ENCODE results near the gene GDPD3.

Gene GDPD3

DNA sequence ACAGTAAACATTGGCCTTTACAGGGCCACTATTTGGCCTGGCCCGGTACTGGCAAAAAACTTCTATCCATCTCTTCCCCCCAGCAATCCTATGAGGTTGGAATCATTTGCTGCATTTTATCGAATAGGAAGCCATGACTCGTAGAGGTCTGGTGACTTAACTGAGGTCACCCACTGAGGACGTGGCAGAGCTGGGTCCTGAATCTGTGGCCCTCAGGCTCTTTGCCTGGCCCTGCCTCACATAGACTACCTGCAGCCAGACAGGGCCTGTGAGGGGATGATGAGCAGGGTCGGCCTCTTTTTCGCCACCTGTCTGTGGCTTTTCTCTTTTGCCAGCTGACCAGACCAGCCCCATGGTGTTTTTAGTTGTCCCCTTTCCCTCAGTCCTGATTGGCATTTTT is 35.7 kb downstream of the GDPD3 start:
- no peak for DNase-seq (ENCODE audit: low read depth)

GRCh38 chr16:30076276-30076791 is 37.0 kb downstream of the GDPD3 start:
- no peak for DNase-seq (ENCODE audit: low read depth)

DNA sequence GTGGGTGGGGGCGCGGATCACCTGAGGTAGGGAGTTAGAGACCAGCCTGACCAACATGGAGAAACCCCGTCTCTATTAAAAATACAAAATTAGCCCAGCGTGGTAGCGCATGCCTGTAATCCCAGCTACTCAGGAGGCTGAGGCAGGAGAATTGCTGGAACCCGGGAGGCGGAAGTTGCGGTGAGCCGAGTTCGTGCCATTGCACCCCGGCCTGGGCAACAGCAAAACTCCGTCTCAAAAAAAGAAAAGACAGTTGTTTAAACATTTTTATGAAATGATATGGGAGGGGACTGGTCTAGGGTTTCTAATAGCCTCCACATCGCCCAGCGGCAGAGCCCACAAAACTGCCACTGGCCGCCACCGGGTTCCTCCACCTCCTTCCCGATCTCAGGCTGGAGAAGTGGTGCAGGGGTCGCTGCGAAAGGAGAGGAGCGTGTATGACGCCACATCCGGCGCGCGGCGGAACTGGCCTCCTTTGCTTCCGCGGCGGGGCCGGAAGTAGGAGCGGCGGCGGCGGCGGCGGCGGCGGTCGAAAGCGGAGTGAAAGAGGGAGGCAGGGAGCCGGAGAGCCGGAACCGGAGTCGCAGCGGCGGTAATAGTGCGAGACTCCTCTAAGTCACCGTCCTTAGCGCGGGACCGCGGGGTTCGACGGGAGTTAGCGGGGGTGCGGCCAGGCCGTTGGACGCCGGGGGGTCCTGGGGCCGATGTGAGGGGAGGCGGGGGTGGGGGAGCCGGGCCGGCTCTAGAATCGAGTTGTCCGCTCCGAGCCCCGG is 37.6 kb downstream of the GDPD3 start, which contains the start of gene PPP4C:
TSS of gene PPP4C (plus strand) at position 492 of the 773 bp plus-strand sequence. CDS start 384 bp downstream, outside the sequence.
- peak; percentile 81 for DNase-seq (ENCODE audit: low read depth)

DNA sequence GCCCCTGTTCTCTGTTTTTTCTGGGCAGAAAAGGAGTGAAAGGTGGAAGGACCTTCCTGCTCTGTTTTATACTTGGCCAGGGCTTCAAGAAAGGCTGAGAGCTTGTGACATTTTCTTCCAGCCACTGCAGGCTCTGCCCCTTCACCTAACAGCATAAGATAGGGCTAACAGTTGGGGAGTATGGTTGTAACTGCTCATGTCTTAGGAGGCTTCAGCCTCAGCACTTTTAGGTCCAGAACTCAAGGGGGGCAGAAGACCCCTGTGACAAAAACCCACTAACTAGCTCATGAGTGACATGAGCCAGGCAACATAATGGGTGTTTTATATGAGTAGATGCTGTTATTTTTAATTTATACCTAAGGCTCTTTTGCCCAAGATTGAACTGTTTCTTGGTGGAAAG is 42.8 kb downstream of the GDPD3 start:
- DNase-seq (ENCODE audit: low read depth): no peak

GRCh38 chr16:30069611-30070462 is 43.5 kb downstream of the GDPD3 start:
- DNase-seq (ENCODE audit: low read depth): no peak

DNA sequence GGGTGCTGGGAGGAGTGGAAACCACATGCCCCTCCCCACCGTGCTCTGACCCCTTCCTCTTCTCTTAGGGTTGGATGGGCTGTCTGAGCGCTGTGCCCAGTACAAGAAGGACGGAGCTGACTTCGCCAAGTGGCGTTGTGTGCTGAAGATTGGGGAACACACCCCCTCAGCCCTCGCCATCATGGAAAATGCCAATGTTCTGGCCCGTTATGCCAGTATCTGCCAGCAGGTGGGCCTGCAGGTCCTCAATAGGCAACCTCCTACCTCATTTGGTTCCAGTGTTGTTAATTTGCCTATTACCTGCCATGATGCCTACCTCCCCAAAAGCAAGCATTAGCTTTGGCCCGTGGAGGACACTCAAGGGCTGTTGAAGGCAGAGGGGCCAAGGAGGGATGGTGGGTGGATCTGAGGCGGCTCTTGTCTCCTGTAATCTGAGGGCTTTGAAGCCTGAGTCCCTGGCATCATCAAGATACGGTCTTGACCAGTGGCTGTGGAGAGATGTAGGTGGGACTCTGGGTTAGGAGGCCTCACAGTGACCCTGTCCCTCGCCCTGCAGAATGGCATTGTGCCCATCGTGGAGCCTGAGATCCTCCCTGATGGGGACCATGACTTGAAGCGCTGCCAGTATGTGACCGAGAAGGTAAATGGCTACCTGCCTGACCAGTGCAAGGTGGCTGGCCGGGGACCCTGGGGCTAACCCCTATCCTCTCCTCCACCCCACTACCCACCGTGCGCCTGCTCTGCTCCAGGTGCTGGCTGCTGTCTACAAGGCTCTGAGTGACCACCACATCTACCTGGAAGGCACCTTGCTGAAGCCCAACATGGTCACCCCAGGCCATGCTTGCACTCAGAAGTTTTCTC is 44.4 kb downstream of the GDPD3 start:
- DNase-seq (ENCODE audit: low read depth): no peak

DNA sequence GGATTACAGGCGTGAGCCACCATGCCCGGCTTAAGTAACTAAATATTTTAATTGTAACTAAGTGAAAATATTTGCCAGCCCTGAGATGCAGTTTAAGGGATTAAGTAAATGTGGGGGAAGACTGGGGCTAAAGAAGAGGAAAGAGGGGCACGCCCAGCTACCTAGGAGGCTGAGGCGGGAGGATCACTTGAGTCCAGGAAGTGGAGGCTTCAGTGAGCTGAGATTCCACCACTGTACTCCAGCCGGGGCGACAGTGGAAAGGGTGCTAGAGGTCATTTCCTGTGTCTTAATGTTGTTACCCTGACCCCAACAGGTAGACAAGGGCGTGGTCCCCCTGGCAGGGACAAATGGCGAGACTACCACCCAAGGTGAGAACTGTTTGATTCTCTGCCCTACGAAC is 45.0 kb downstream of the GDPD3 start:
- no peak for DNase-seq (ENCODE audit: low read depth)

GRCh38 chr16:30067584-30067916 is 45.8 kb downstream of the GDPD3 start:
- no peak for DNase-seq (ENCODE audit: low read depth)

DNA sequence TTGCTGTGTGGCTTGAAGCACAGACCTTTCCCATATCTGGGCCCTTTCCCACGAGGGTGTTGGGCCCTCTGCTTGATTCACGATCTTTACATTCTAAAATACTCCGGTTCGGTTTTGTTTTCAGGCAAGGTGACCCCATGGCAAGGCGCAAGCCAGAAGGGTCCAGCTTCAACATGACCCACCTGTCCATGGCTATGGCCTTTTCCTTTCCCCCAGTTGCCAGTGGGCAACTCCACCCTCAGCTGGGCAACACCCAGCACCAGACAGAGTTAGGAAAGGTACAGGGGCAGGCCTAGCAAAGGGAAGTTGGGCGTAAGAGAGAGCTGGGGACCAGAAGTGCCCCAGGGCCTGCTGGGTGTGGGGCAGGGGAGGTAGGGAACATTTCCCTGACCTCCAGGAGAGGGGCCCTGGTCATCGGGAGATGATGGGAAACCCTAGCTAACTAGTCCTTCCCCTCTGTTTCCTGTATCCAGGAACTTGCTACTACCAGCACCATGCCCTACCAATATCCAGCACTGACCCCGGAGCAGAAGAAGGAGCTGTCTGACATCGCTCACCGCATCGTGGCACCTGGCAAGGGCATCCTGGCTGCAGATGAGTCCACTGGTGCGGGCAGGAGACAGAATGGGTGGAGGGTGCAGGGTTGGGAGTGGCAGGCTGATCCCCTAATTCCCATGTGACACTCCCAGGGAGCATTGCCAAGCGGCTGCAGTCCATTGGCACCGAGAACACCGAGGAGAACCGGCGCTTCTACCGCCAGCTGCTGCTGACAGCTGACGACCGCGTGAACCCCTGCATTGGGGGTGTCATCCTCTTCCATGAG is 46.4 kb downstream of the GDPD3 start:
- no peak for DNase-seq (ENCODE audit: low read depth)

- peak; percentile 32 for DNase-seq (ENCODE audit: low read depth)
Measured at GRCh38 chr16:30065943-30066760, 47.2 kb downstream of the GDPD3 start.

DNA sequence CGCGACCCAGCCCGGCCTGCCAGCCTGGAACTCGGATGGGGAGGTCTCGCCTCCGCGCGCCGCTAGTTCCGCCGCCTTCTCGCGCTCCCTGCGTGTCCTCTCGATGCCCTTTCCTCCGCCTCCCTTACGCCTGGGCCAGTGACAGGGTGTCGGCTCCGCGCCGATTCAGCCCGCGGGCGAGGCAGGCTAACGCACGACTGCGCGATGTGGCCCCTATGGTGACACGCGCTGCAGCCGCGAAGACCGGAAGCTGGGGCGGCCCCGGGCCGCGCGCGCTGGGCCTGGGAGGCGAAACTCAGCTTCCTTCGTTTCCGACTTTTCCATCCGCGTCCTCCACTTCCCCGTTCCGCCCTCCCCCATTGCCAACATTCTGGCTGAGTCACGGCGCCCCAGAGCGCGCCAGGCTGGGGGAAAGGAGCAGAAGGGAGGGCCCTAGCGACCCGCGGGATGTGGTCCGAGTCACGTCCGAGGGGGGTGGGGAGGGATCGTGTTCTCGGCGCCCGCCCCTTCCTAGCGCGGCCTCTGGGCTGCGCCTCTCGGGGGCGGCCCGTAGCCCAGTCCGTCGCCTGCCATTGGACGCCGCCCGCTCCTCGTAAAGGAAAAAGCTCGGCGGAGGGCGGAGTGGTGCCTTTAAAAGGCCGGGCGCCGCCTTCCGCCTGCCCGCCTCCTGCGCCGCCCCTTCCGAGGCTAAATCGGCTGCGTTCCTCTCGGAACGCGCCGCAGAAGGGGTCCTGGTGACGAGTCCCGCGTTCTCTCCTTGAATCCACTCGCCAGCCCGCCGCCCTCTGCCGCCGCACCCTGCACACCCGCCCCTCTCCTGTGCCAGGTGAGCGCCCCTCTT is 48.0 kb downstream of the GDPD3 start, which contains the start of gene ALDOA:
TSS of gene ALDOA (plus strand) at position 659 of the 841 bp plus-strand sequence. CDS start 1,138 bp downstream, outside the sequence.
- peak; percentile 92 for DNase-seq (ENCODE audit: low read depth)

DNA sequence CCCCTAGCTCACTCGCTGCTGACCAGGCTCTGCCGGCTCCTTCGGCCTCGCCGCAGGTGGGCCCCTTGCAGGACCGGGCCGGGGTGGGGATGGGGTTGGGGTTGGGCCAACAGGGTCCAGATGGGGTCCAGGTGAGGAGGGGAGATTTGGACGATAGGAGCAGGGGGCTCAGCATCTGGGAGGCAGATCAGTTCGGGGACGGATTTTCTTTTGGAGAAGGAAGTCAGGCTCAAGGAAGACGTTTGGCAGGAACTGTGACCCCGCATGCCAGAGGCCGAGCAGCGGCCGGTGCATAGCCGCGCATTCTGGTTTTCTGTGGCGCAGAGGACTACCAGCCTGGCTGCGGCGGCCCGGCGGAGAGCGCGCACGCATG is 48.6 kb downstream of the GDPD3 start:
- DNase-seq (ENCODE audit: low read depth): no peak

- DNase-seq (ENCODE audit: low read depth): peak; percentile 52
Measured at GRCh38 chr16:30063893-30064728, 49.2 kb downstream of the GDPD3 start.

DNA sequence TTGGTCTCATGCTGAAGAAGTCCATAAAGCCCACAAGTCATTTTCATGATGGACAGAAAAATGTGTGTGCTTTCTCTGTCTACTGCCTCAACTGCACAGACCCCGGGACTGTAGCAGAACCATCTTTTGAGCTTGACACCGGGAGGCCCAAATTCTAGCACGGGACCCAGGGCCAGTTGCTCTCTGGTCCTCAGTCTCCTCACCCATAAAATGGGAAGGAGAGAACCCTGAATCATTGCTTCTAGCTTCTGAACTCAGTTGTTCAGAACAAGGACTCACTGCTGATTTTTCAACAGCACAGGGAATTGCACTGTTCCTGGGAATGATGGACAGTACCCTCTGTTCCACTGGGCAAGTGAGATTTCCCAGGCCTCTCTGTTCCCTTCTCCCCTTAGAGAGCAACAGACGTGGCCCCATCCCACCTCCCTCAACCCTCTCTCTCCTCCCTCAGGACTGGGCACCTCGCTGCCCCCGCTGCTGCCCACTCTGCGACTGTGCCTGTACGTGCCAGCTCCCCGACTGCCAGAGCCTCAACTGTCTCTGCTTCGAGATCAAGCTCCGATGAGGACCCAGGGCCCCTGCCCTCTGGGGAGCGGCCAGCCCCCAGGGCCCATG is 50.0 kb downstream of the GDPD3 start:
- no peak for DNase-seq (ENCODE audit: low read depth)

DNA sequence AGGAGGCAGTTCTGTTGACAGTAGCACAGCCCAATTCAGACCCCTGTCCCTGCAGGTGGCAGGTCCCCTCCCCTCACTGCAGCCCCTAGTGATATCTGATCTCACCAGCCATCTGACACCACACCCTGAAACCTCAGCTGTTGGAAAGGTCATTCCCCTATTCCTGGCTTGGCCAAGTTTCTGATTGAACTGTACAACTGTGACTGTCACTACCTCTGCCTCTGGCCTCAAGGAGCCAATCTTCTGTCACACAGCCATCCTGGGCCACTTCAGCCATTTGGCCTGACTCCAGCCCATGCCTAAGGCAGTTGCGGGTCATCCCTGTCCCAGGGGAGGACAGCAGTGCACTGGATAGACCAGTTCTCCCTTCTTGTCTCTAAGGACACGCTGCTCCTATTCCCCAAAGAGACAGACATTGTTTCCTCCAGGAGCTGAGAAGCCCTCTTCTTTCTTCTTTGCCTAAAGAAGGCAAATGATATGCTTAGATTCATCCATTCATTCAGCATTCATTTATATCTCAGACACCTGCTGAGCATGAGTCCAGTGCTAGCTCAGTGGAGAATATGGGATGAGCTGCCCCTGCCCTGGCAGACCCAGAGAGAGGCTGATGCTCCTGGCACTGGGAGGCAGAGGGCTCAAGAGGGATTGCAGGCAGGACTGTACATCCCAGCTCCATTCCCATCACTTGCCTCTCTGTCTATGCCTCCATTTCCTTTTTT is 52.3 kb downstream of the GDPD3 start:
- no peak for DNase-seq (ENCODE audit: low read depth)

DNA sequence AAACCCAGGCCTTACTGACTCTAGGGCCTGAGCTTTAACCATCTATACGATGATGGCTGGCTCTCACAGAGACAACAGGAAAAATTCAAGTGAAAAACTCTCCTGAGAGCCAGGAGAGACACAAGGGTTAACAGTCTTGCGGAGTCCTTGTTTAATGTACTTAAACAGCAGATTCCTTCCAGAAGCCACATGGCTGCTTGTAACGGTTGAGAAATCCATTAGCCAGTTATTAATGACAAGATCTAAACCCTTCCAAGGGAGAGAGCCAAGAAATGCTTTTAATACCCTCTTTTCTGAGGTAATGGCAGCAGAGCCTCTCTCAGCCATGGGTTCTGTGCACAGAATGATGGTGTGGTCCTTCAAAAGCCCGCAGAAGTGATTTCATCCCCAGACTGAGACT is 53.0 kb downstream of the GDPD3 start:
- DNase-seq (ENCODE audit: low read depth): no peak

DNA sequence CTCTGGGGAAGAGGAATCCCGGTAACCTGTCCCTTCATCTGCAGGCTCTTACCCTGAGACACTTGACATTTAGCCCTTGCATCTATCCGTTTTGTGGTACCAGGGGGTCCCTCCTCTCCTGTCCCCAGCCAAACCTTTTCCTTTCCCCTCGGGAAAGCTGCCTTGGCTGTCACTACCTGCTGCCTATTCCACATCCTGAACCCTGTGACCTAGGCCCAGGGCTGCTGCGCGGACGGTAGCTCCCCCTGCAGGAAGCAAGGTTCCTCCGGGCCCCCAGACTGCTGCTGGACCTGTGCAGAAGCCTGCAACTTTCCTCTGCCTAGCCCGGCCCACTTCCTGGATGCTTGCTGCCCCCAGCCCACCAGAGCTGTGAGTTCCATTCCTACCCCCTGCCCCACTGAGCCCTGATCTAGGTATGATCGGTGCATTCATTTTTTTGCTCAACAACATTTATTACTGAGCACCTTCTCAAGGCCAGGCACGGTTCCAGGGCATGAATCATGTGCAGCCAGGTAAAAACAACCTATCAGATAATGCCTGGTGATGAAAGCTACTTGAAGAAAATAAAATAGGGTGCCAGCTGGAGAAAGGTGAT is 58.3 kb downstream of the GDPD3 start:
- DNase-seq (ENCODE audit: low read depth): no peak
